ENCODE results near the gene MAP2K3.
A peak's percentile ranks its signal among the peaks of the same experiment; 100 is the strongest.

The MAP2K3 gene

GRCh38 chr17:21284319-21285163 is at the start of gene MAP2K3:
MAP2K3 (plus strand) TSS chr17:21284711; CDS start chr17:21284921, 210 bp downstream.
- DNase-seq (ENCODE audit: low read depth): peak; percentile 97

GRCh38 chr17:21235921-21236320 is 48.6 kb upstream of the MAP2K3 start:
- DNase-seq (ENCODE audit: low read depth): no peak

GRCh38 chr17:21239680-21240368 is 44.7 kb upstream of the MAP2K3 start:
- no peak for DNase-seq (ENCODE audit: low read depth)

- no peak for DNase-seq (ENCODE audit: low read depth)
Measured at GRCh38 chr17:21240369-21241055, 44.0 kb upstream of the MAP2K3 start.

GRCh38 chr17:21241564-21241963 is 42.9 kb upstream of the MAP2K3 start:
- DNase-seq (ENCODE audit: low read depth): no peak

GRCh38 chr17:21242026-21242697 is 42.3 kb upstream of the MAP2K3 start:
- DNase-seq (ENCODE audit: low read depth): no peak

GRCh38 chr17:21242780-21243515 is 41.6 kb upstream of the MAP2K3 start:
- DNase-seq (ENCODE audit: low read depth): no peak

GRCh38 chr17:21243516-21244303 is 40.8 kb upstream of the MAP2K3 start:
- no peak for DNase-seq (ENCODE audit: low read depth)

- DNase-seq (ENCODE audit: low read depth): no peak
Measured at GRCh38 chr17:21245639-21246084, 38.8 kb upstream of the MAP2K3 start.

- no peak for DNase-seq (ENCODE audit: low read depth)
Measured at GRCh38 chr17:21246698-21247097, 37.8 kb upstream of the MAP2K3 start.

GRCh38 chr17:21247552-21248258 is 36.8 kb upstream of the MAP2K3 start:
- no peak for DNase-seq (ENCODE audit: low read depth)

GRCh38 chr17:21248500-21248899 is 36.0 kb upstream of the MAP2K3 start:
- no peak for DNase-seq (ENCODE audit: low read depth)

- DNase-seq (ENCODE audit: low read depth): no peak
Measured at GRCh38 chr17:21249086-21249795, 35.3 kb upstream of the MAP2K3 start.

GRCh38 chr17:21249920-21250703 is 34.4 kb upstream of the MAP2K3 start:
- DNase-seq (ENCODE audit: low read depth): no peak

GRCh38 chr17:21250854-21251253 is 33.7 kb upstream of the MAP2K3 start:
- no peak for DNase-seq (ENCODE audit: low read depth)

- DNase-seq (ENCODE audit: low read depth): no peak
Measured at GRCh38 chr17:21251337-21252010, 33.0 kb upstream of the MAP2K3 start.

- DNase-seq (ENCODE audit: low read depth): no peak
Measured at GRCh38 chr17:21252289-21252795, 32.2 kb upstream of the MAP2K3 start.

Data from stimulated activated CD8-positive, alpha-beta memory T cell treated with anti-CD3 and anti-CD28 coated beads, Interleukin-4, amount 100 ng/mL, for 24 hours (primary cell).